Measurements from ENCODE around the gene PDSS2.

- TF ChIP-seq CTCF (IDR thresholded peaks at IDR 0.05; ENCODE audit: poor library complexity, severe bottlenecking) (no peak), EP300 (conservative IDR thresholded peaks at IDR 0.05; ENCODE audit: poor library complexity, severe bottlenecking) (no peak), POLR2AphosphoS5 (IDR thresholded peaks at IDR 0.05) (no peak), TAF1 (IDR thresholded peaks at IDR 0.05; ENCODE audit: low read depth) (no peak), RAD21 (conservative IDR thresholded peaks at IDR 0.05) (no peak), MXI1 (conservative IDR thresholded peaks at IDR 0.05; ENCODE audit: poor library complexity, severe bottlenecking) (no peak), EZH2 (IDR thresholded peaks at IDR 0.05; ENCODE audit: borderline replicate concordance, insufficient read depth, low read length, poor library complexity, severe bottlenecking) (no peak)
Measured at GRCh38 chr6:107333491-107333890, 125.9 kb downstream of the PDSS2 start.
